Testis (tissue), 3 donors: ENCODE data around the gene BCAT1. TPM values are rescaled to one million over a fixed set of nuclear protein-coding genes. Genes with fewer than 3 reads are reported as not detected.
"Not testable (repeated sequence)": the region's sequence is repeated elsewhere in the genome, so short reads cannot be mapped to it uniquely, and the experiment has no call there.

Source experiments
- DNase-seq: peaks from one replicate; pipeline ENCODE4 v3.0.0-alpha.2; 2019
- H3K27ac ChIP-seq, 2 donors: fragments of 200-600 bp; sonication (generic); one replicate each; pipeline ENCODE4 v1.5.1; 2019
- H3K27me3 ChIP-seq: fragments of 200-600 bp; sonication (generic); one replicate; pipeline ENCODE4 v1.5.1; 2019
- H3K36me3 ChIP-seq: fragments of 200-600 bp; sonication (generic); one replicate; pipeline ENCODE4 v1.5.1; 2017; ENCODE audit warnings: low read depth; ENCODE audit errors: missing control alignments
- H3K4me1 ChIP-seq: fragments of 200-600 bp; sonication (generic); one replicate; pipeline ENCODE4 v1.5.1; 2019
- H3K4me3 ChIP-seq, 2 donors: fragments of 200-600 bp; sonication (generic); one replicate each; pipeline ENCODE4 v1.5.1; 2017 to 2019
- H3K9me3 ChIP-seq: fragments of 200-600 bp; sonication (generic); one replicate; pipeline ENCODE4 v1.5.1; 2017
- POLR2A ChIP-seq: fragments of 450-650 bp; IDR thresholded peaks from one replicate; pipeline ENCODE4 v1.6.1; 2017; ENCODE audit warnings: antibody characterized with exemption, mild to moderate bottlenecking, moderate library complexity
- WGBS, 2 donors: methylation state at CpG; one replicate each; pipeline ENCODE4 v1.1.5; 2018; 5-methylcytosine and 5-hydroxymethylcytosine counted together
- intact Hi-C: fragments of 100-400 bp; cut with DNase I; formaldehyde crosslinking; loops from one replicate; pipeline ENCODE4 v1.15.1; 2023; ENCODE audit warnings: low total_unique reads
- polyA plus RNA-seq: library from polyadenylated mRNA; stranded (reverse); fragments of 350-450 nt; fragmentation: Illumina TruSeq; extraction: RNeasy Lipid Tissue Mini Kit (QIAGEN cat#74804); gene quantifications from one replicate; pipeline ENCODE4 v1.2.3, GENCODE V29; 2014; ENCODE audit warnings: low read depth, low replicate concordance; ENCODE audit not compliant: insufficient read depth
- total RNA-seq, 2 donors: library from RNA; depleted of rRNA; stranded (reverse); fragments of >200 nt; gene quantifications; one replicate each; pipeline ENCODE4 v1.2.3, GENCODE V29; 2016
- TF ChIP-seq, protein P1 (sequence below), 3 experiments: fragments of 450-650 bp in 2 of 3; fragments of 200-600 bp in 1 of 3; sonication (generic) in 1 of 3; IDR thresholded peaks; one replicate each; pipeline ENCODE4 v1.5.1; 2016 to 2019; ENCODE audit warnings: antibody characterized with exemption in 3 of 3, mild to moderate bottlenecking in 2 of 3, moderate library complexity in 1 of 3

The BCAT1 gene
- total and polyA plus RNA-seq, 3 donors from 2014 or later: 30.8 to 44.2 (median 34.7) TPM

DNA sequence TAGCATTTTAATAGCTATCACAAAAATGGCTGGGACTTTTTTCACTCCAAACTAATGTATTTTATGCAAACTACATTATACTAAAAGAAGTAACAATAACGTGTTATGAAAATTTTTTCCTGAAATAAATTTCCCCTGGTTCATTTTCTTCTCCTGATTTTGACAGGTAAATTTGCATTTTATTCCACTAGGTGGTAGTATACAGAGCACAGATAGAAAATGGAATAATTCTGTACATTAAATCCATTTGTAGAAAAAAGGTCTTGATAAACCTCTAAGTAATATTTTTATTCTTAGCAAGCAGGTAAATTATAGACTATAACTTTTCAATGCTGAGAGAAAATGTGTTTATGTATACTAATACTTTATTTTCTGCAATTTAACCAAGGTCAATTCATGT lies 96.5 kb downstream of the BCAT1 start:
- DNase-seq: no peak
- no peaks in the 10 kb centered on the region for H3K4me1 ChIP-seq
- no peak overlapping the region for H3K4me3 ChIP-seq
- H3K27me3 ChIP-seq: no peaks in the 10 kb centered on the region
- H3K9me3 ChIP-seq: no peaks in the 10 kb centered on the region
- 61 to 73% methylated on average over 1 of the region's 1 CpG for WGBS, 2 donors
- TF ChIP-seq POLR2A: no peak
- TF ChIP-seq, protein P1, sequence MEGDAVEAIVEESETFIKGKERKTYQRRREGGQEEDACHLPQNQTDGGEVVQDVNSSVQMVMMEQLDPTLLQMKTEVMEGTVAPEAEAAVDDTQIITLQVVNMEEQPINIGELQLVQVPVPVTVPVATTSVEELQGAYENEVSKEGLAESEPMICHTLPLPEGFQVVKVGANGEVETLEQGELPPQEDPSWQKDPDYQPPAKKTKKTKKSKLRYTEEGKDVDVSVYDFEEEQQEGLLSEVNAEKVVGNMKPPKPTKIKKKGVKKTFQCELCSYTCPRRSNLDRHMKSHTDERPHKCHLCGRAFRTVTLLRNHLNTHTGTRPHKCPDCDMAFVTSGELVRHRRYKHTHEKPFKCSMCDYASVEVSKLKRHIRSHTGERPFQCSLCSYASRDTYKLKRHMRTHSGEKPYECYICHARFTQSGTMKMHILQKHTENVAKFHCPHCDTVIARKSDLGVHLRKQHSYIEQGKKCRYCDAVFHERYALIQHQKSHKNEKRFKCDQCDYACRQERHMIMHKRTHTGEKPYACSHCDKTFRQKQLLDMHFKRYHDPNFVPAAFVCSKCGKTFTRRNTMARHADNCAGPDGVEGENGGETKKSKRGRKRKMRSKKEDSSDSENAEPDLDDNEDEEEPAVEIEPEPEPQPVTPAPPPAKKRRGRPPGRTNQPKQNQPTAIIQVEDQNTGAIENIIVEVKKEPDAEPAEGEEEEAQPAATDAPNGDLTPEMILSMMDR (IDR thresholded peaks at IDR 0.05): peak in 2 of 3 experiments; percentile 13 to 40
- intact Hi-C loops: no loop called here
- H3K36me3 ChIP-seq: no peaks in the 10 kb centered on the region
- no peak overlapping the region for H3K27ac ChIP-seq

DNA sequence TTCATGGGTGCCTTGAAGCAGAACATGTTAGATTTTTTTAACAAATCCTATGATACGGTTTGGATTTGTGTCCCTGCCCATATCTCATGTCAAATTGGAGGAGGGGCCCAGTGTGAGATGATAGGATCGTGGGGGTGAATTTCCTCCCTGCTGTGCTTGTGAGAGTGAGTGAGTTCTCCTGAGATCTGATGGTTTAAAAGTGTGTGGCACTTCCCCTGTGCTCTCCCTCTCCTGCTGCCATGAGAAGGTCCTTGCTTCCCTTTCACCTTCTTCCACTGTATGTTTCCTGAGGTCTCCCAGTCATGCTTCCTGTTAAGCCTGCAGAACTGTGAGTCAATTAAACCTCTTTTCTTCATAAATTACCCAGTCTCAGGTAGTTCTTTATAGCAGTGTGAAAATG lies 97.0 kb downstream of the BCAT1 start:
- H3K4me3 ChIP-seq, H3K9me3 ChIP-seq, H3K27ac ChIP-seq, H3K4me1 ChIP-seq, H3K36me3 ChIP-seq, DNase-seq, H3K27me3 ChIP-seq, intact Hi-C loops: not testable (repeated sequence)
- WGBS, 2 donors: 62 to 73% methylated on average over 2 of the region's 2 CpGs

DNA sequence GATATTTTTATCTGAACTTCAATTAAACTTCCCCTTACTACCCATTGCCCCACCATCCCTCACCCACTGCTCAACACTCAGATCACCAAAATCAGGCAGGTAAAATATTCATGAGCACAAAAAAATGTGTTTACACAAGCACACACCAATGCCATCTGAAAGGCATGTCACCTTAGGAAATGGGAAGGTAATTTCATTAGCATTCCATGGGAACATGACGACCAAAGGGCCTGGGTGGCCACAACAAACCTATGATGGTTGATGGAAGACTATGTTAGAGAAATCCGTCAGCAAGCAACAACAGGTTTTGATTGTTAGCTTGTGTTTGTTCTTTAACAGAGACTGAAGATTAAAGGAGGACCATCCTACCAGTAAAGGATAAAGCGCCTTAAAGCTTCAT lies 97.6 kb downstream of the BCAT1 start:
- H3K27ac ChIP-seq: no peak overlapping the region
- TF ChIP-seq, protein P1 (IDR thresholded peaks at IDR 0.05): no peak
- no peak for TF ChIP-seq POLR2A
- H3K9me3 ChIP-seq: no peaks in the 10 kb centered on the region
- H3K27me3 ChIP-seq: no peaks in the 10 kb centered on the region
- no peaks in the 10 kb centered on the region for H3K36me3 ChIP-seq
- WGBS, 2 donors: 91 to 92% methylated on average over 3 of the region's 3 CpGs
- no peak overlapping the region for H3K4me3 ChIP-seq
- DNase-seq: no peak
- no peaks in the 10 kb centered on the region for H3K4me1 ChIP-seq
- intact Hi-C loops: no loop called here

DNA sequence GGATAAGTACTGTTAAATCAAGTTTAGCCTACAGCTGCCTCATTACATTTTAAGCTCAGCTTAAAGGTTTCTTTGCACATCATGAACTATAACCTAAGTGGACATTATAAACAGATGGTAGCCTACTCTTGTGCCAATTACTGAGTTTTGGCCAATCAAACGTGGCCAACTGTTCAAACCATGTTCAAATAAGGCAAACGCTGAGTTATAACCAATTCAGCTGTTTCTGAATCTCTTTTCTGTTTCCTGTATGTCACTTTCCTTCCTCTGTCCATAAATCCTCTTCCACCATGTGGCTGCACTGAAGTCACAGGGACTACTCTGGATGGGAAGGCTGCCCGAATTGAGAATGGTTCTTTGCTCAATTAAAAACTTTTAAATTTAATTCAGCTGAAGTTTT lies 98.4 kb downstream of the BCAT1 start:
- DNase-seq: no peak
- Histone ChIP-seq H3K36me3 (no peaks in the 10 kb centered on the region), H3K27me3 (no peaks in the 10 kb centered on the region)

DNA sequence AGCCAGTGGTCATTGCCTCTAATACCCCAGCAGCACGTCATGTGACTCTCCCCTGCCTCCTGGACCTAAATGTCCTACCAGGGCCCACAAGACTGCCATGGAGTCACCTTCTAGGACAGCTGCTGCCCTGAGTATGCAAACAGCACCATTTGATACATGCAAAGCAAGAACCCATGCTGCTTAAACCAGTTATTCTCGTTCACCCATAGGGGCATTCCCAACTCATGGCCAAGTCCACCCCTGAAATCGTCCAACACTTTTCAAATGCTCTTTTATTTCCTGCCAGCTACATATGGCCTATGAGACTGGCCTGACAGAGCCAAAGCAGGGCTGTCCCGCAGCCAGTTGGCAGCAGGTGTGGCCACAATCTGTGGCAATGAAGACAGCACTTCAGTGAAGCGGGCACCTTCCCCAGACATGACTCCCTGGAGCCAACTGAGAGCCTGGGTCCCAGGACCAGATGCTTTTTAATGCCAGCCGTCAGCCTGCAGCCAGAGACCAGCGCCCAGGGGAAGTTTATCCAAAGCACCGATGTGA lies 99.9 kb downstream of the BCAT1 start:
- Histone ChIP-seq H3K4me1 (no peaks in the 10 kb centered on the region), H3K4me3 (no peak overlapping the region), H3K27me3 (no peaks in the 10 kb centered on the region), H3K9me3 (no peaks in the 10 kb centered on the region), H3K27ac (no peak overlapping the region), H3K36me3 (no peaks in the 10 kb centered on the region)
- TF ChIP-seq POLR2A: no peak
- TF ChIP-seq, protein P1 (IDR thresholded peaks at IDR 0.05): no peak
- DNase-seq: no peak
- intact Hi-C loops: no loop called here
- 92 to 96% methylated on average over 8 of the region's 8 CpGs for WGBS, 2 donors

More for the DNA sequence above, 98.4 kb downstream of the BCAT1 start:
- TF ChIP-seq, protein P1 (IDR thresholded peaks at IDR 0.05): no peak
- TF ChIP-seq POLR2A: no peak
- 67 to 80% methylated on average over 3 of the region's 3 CpGs for WGBS, 2 donors
- Histone ChIP-seq H3K9me3 (no peaks in the 10 kb centered on the region), H3K27ac (no peak overlapping the region), H3K4me3 (no peak overlapping the region), H3K4me1 (no peaks in the 10 kb centered on the region)
- intact Hi-C loops: no loop called here
